ENCODE results near the gene TNFSF18.

Gene TNFSF18

DNA sequence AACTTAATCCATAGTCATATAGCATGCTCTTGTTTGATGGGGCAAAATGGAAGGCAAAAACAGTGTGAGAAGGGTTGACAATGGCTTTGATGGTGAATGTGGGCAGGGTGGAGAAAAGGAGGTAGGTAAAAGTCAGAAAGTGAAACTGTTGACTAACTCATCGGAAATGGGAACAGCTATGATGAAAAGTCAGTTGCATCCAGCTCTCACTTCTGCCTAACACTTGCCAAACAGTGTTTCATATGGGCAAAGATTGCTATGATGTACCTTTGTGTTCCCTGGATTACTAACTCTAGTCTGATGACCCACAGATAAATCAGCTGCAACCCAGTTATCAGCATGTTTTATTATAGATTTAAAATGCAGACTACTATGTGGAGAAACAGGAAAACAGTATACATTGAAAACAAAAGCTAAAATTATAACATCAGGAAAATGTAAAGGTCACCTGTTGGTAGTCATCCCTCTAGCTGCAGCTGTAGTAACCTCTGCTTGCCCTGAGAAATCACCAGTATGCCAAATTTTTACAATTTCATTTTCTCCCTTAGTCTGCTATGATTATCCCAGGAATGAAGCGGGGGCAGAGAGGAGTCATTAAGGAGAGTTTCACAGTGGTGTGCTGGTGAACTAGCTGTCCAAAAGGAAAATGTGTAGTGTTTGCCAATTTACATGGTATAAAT, 11.7 kb downstream of the TNFSF18 start:
- DNase-seq = peak; percentile 16

DNA sequence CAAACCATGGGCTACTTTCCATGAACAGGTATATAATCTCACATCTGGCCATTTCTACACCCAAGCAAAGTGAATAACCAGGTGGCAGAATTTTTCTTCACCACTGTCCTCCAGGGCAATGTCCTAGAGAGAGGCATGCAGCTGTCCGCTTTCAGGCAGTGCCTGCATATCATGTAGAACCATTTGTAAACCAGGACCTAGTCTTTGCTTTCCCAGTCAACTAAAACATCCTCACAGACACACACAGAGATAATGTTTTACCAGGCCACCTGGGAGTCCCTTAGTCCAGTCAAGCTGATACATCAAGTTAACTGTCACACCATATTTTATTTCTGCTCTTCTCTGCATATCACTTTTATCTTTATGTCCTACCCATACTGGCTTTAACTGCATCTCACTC, 26.2 kb downstream of the TNFSF18 start:
- no peak for DNase-seq

DNA sequence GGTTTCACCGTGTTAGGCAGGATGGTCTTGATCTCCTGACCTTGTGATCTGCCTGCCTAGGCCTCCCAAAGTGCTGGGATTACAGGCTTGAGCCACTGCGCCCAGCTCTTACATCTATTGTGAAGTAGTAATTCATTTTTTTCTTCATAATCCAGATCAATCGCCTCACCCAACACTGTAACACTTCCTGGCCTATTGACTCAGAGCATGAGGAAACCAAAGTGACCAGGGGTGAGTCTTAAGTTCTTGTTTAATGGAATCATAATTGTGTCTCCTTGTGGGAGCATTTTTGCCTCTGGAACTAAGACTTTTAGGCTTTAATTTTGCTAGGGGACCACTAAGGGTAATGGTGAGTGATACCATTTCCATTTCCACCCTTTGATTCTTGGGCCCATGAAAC, 27.4 kb downstream of the TNFSF18 start:
- DNase-seq = no peak

DNA sequence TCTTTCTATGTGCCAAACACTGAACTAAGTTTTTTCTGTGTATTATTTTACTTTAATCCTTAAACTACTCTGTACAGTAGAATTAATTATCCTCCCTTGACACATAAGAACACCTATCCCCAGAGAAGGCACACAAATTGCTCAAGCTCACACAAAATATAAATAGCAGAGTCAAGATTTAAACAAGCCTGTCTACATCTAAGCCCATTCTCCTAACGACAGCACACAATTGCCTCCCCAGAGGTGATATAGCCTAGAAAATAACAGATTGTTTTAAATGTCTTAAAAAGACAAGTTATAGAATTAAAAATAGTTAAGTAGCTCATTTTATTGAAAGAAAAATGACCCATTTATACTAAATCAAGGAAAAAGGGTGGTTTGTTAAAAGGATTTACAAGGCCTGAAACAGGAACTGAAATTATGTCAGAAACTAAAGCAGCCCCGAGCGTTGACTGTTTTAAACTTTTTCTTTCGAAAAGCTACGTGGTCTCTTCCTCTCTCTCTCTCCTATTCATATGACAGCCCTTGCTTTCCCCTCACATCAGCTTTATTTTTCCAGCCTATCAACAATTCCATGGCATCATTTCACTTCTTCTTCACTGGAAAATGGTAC, 30.5 kb downstream of the TNFSF18 start:
- DNase-seq = no peak

DNA sequence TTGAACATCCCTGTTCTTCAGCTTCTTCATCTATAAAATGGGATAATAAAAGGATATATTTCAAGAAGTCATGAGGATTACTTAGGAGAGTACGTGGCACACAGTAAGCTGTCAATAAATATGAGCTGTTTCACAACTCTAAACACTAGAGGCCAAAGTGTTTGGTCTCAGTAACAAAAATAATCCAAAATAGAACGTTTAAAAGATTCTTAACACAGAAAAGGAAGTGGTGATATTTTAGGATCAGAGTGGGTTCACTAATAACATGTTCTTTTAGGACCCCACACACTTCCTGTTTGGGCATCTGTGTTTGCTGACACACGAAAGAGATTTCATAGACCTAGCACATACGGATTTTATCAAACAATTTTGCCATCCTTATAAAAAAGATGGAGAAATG, 32.9 kb downstream of the TNFSF18 start:
- DNase-seq = no peak

DNA sequence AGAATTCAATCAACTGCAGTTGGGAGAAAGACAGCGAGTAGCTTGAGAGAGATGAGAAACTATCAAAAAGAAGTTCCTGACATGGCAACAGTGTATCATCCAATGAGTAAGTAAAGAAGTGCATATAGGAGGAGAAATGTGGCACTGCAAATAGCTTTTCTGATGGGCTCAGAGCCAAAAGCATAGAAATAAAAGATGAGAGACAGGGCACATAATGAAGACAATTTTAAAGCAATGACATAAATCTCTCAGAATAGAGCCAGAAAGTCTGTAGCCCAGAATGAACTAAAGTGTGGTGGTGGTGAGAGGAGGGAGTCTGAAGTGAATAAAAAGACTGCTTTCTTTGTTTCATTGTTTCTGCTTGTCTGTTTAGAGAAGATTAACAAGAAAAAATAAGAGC, 34.3 kb downstream of the TNFSF18 start:
- DNase-seq = no peak

DNA sequence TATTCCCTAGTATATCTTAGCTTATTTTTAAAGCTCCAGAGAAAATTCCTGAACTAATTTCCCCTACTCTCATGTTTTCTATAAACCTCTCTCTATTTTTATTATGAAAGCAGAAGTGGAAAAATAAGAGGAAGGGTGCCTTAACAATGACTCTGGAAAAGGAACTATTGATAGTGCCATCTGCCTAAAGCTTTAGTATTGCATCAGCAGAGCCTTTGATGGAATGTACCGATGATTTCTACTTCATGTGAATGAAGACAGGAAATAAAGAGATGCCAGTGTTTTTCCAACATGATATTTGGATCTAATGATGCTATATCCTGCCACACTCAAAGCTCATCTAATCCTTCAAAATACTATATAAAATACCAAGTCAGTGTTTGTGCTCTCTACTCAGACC, 35.1 kb downstream of the TNFSF18 start:
- no peak for DNase-seq

DNA sequence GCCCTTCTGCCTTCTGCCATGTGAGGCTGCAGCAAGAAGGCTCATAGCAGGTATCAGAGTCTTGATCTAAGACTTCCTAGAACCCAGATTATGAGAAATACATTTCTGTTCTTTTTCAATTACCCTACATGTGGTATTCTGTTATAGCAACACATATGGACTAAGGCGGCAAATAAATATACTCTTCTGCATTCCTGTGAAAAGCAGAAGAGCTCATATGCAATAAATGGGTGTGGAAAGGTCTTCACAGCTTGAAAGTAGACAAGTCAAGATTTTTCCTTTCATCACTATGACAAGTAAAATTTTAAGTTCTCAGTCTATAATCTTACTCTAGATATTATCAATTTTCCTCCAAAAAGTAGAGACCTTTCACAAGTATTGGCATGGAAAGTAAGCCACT, 36.6 kb downstream of the TNFSF18 start:
- no peak for DNase-seq

DNA sequence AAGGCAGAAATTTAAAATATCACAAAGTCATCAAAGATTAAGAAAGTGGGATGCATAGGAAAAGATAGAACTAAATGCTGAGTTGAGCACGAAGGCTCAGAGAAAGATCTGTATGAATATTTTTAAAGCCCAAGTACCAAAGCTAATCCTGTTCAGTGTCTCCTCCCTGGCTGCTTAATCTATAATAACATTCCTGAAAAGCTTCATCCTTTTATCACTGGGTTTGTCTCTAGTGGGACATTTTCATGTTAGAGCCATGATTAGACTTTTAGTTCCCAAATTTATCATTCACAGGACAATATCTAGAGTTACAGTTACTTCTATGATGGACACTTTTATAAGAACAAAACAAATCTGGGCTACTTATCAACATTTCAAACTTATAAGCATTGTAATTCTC, 38.6 kb downstream of the TNFSF18 start:
- DNase-seq = no peak

DNA sequence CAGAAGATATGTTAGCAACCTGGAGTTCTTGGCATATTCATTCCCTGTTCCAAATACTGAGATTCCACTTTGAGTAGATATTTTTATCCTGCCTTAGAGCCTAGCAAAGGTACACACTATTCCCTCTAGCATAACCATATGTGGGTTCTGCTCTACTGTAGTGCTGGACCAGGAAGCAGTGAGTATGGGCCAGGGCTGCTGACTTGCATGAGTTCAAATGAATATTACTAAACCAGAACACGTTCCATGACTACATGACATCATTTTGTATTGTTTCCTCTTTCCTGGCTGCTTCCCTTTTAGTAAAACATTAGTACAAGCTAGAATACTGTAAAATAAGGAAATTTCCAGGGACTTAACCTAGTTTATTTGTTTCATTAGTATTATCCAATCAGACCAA, 41.1 kb downstream of the TNFSF18 start:
- no peak for DNase-seq

DNA sequence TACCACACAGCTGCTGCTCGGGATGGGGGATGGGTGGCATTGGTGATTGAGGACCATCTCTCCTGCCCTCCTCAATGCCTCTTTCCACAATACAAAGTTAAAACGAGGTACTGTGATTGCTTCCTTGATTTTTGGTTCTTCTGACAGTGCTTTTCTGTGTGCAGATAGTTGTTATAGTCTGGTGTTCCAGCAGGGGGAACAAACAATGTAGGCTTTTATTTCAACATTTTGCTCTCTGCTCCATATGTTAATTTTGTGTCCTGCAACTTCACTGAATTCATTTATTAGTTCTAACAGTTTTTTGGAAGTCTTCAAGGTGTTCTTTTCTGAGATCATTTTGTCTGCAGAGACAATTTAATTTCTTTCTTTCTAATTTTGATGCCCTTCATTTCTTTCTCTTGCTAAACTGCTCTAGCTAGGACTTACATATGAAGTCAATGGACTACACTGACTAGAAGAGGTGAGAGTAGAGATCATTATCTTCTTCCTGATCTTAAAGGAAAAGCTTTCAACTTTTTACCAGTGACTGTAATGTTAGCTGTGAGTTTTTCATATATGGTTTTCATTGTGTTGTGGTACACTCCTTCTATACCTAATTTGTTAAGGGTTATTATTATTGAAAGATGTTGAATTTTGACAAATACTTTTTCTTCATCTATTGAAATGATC, 45.4 kb downstream of the TNFSF18 start:
- no peak for DNase-seq

DNA sequence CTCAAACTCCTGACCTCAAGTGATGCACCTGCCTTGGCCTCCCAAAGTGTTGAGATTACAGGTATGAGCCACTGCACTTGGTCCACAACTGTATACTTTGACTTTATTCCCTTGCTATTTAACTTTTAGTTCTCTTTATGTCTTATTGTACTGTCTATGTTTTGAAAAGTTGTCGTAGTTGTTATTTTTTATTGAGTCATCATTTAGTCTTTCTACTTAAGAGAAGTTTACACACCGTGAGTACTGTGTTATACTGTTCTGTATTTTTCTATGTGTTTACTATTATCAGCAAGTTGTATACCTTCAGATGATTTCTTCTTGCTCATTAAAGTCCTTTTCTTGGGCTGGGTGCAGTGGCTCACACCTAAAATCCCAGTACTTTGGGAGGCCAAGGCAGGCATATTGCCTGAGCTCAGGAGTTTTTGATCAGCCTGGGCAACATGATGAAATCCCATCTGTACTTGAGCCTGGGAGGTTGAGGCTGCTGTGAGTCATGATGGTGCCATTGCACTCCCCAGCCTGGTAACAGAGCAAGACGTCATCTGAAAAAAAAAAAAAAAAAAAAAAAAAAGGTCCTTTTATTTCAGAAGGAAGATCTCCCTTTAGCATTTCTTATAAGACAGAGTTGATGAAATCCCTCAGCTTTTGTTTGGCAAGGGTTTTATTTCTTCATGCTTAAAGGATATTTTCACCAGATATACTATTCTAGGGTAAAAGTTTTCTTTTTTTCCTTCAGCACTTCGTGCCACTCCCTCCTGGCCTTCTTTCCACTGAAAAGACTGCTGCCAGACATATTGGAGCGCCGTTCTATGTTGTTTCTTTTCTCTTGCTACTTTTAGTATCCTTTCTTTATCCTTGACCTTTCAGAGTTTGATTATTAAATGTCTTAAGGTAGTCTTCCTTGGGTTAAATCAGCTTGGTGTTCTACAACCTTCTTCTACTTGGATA, 47.6 kb downstream of the TNFSF18 start:
- no peak for DNase-seq

DNA sequence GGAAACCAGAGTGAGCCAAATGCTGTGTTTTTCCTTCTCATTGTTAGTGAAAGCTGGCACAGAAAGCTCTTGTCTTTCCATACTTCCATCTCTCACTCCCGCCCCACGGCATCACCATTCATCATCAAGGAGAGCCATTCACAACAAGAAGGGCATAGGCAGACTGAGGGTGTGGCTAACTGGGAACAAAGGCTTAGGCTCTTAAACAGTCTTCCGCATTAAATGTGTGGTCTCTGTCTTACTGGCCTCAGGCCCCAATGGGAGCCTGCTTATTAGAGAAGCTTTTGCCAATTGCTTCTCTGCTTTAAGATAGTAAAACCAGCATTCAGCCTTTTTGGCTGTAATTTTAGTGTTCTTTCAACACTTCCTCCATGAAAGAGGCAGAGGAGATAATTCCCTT, 51.4 kb downstream of the TNFSF18 start:
- DNase-seq = no peak

DNA sequence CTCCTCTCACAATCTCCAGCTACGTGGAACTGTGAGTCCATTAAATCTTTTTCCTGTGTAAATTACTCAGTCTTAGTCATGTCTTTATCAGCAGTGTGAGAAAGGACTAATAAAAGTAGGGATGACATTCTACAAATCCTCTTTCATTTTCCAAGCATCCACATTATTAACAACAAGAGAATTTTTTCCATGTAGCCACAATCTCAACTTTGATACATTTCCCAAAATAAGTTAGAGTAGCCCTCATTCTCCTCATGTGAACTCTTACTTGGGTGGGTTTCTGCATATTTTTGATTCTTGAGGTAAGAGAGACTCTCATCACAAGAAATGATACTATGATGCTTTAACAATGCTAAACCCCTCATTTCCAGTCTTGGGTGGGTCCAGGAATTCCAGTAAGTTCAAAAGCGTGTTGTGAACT, 52.8 kb downstream of the TNFSF18 start:
- no peak for DNase-seq

DNA sequence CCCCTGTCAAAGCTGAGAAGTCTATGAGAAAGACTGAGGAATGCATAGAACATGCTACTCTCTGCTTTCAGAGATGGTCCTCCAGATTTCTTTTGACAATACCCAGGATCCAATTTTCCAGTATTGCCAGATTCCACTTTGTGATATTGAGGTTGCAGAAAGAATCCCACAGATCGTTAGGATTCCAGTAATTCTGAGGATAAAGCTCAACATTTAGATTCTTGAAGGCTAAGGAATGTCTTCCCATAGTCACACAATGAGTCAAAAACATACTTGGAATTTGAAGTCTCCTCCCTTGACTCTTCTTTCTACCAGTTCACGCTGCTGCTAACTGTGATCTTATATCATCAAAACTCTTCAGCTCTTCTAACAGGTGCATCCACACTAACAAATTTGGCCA, 57.1 kb downstream of the TNFSF18 start:
- DNase-seq = no peak

DNA sequence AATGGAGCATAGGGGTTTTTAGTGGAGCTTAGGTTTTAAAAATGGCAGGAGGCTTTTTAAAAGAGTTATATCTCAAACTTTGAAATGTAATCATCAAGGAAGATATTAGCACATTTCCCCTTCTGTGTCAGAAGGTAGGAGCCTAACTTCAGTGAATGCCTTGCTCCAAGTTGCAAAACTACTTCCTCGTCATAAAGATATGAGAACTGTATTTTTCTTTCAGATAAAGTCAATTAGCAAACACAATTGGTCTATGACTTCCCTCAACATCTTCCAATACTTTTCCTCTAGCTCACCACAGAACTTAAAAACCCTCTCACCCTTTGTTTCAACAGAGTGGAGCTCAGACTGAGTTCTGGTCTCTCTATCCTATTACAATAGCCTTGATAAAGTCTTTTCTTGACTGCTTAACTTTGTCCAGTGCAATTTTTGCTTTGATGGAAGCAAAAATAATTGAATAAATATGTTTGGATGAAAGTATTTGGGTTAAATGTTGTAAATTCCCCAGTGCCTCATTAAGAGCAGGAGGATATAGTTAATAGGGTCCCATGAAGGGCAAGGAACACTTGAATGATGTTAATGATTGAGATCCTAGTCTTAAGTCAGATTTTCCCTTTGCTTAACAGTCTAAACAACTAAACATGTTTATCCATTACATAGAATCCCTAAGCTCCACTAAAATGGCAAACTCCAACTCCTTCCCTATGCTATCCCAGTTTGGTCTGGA, 58.9 kb downstream of the TNFSF18 start:
- DNase-seq = no peak

DNA sequence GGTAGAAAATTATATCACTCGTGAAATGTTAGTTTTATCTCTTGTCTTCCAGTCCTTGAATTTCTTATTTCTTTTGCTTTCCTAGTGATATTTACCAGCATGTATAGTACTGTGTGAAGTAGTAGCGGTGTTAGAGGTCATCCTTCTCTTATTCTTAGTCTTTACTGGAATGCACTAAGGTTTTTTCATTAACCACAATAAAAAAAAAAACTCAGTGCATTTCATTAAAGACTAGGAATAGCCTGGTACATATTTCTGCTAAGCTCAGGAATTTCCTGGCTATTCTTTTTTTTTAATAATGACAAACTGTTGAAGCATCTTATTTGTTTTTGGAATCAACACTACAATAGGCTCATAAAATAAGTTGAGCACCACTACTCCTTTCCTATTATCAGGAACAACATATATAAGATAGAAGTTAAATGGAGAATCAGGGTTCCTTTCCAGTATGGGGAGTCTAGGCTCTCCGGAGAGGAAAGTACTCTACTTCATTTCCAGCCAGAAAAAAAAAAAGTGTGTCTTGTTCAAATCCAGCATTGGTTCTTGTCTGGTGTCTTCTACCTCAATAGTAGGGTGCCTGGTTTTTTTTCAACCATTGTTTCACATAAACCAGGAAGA, 60.0 kb downstream of the TNFSF18 start:
- no peak for DNase-seq
